Retina (tissue), 1 donor: ENCODE results near the gene OSBPL10.
A peak's percentile ranks its signal among the peaks of the same experiment; 100 is the strongest.
"Not testable (repeated sequence)": the region's sequence is repeated elsewhere in the genome, so short reads cannot be mapped to it uniquely, and the experiment has no call there.

Experiments
- DNase-seq: peaks from one replicate; pipeline ENCODE4 v3.0.0-alpha.2; 2016

The OSBPL10 gene

DNA sequence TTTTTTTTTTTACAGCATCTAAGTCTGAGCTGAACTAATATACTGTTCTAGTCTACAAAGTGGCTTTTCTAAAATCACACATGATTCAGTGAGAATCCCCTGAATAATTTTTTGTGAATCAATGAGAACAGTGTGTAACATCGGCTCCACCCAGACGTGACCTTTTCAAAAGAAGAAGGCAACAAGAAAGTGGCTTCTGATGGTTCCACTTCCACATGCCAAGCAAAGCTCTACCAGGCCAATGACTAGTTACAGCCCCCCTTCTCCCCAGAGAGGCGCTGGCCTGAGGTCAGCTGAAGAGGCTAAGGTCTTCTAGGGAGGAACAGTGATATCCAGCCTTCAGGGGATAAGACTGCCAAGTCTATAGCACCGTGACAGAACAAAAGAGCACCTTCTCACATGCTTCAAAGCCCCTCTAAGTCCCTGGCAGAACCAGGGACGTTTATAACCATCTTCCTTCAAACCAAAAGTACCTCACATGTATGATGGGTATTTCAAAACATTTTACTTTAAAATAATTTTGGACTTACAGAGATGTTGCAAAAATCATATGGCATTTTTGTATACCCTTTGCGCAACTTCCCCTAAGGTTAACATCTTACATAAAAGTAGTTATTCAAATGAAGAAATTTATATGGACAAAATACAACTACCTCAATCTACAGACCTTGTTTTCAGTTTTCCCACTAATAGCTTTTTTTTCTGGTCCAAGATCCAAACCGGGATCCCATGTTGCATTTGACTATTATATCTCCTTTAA is 177.9 kb downstream of the OSBPL10 start:
- DNase-seq, result no peak

DNA sequence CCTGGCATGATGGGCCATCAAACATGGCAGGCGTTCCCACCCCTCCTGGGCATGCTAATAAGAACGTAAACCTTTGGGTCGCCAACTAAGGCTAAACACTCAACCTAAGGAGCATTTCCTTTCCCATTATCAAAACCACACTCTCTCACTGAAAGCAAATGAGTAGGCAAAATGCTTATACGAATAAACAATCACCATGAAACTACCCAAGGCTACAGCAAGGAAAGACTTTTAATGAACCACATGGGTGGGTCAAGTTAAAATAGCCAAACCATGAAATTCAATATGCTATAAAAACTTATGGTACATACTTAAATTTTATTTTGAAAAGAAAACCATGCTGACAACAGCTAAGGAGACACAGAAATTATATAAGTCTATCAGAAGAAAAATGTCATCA is 180.6 kb downstream of the OSBPL10 start:
- DNase-seq, result no peak

DNA sequence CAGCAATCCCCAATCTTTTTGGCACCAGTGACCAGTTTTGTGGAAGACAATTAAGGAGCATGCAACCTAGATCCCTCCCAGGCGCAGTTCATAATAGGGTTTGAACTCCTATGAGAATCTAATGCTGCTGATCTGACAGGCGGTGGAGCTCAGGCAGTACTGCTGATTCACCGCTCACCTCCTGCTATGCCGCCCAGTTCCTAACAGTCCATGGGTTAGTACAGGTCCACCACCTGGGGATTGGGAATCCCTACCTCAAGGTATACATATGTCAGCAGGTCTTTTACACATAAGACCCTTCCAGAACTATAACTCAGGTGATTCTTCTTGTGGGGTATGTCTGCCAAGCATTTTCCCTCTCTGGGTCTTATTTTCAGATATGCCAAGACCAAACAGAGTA is 182.2 kb downstream of the OSBPL10 start:
- DNase-seq, result no peak

DNA sequence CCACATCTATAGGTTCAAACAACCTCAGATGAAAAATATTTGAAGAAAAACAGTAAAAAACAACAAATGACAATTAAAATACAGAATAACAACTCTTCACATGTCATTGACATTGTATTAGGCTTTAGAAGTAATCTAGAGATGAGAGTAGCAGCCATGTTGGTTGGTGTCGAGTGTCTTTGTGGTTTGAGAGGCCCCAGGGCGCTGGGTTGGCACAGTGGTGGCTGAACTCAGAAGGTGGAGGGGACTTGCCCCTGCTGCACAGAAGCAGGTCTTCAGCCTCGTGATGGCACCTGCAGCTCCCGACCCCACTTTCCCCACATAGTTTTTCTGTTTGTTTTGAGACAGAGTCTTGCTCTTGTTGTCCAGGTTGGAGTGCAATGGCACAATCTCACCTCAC is 187.2 kb downstream of the OSBPL10 start:
- DNase-seq, result no peak

DNA sequence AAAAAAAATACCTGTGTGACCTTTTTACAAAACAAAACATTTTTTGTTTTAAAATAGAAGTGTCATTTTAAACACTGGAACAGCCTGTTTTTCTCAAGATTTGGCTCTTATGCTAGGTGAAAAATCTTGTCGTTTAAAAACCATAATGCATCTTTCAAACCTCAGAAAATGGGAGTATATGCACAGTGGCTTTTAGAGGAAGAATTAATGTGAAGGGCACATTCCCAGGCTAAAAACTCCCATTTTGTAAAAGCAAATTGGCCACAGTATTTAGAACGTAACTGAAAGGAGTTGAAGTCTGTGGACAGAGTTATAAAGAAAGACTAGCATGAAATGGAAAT is 190.0 kb downstream of the OSBPL10 start:
- DNase-seq, result no peak

DNA sequence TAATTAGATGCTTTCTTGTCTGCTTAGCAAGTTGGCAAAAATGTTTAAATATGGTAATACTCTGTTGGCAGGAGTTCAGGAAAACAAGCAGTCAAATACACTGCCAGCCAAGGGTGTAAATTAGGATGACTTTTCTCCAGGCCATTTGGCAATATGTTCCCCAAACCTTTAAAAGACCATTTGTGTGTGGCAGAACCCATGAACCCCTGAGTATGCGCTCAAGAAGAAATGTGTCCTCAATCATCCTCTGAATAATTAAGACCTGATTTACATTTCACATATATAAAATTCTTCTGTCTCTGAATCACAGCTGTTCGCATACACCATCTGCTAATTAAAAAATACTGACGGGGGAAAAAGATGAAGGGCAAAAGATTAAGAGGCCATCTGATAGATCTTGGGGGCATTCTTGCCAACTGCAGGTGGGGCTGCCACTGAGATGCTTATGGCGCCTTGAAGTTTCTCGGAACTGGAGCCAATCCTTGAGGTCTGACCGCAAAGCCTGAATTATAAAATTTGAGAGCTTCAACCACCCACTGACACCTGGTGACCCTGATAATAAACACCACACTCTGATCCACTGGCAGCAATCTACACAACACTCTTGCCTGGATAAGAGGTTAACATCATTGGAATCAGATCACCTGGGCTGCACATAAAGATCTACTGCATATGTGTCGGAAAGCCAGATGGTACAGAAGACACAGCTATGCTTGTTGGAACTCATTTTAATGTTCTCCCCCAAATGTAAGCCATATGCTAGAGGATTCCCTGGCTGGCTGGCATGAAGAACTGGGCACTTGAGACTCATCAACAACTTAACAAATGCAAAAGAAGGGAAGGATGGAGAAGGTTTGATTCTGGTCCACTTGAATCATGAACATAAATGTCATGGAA is 190.6 kb downstream of the OSBPL10 start:
- no peak for DNase-seq

DNA sequence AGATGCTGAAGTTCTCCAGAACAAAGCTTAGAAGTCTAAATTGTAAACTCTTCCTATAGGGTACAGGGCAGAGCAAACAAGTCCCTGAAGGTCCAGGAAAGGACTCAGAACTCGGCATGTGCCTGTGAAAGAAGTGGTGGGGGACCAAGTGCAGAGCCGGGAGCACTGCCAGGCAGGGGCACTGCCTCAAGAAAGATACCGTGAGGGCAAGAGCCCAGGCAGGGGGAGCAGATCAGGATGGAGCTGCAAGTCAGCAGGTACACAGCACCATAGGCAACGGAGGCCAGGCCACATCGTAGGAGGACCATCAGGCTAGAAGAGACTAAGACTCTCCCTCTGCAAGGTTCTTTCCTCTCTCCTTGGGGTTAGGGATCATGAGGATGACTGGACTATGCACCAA is 191.6 kb downstream of the OSBPL10 start:
- DNase-seq, result no peak

DNA sequence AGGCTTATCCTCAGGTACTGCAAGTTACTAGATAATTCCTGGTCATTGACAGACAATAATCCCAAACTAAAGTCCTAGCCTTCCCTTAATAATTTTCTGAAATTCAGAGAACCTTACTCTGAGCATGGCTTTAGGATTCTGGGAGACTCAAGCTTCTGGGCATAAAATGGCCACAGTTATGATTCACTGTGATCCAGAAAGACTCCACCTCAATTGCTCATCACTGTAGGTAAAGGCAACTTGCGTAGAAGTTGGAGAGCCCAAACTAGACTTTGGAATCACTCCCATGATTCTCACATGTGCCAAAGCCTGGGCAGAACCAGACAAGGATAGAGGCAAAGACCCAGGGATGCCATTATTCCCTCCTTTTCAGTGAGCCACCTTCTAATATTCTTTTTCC is 195.3 kb downstream of the OSBPL10 start:
- no peak for DNase-seq

DNA sequence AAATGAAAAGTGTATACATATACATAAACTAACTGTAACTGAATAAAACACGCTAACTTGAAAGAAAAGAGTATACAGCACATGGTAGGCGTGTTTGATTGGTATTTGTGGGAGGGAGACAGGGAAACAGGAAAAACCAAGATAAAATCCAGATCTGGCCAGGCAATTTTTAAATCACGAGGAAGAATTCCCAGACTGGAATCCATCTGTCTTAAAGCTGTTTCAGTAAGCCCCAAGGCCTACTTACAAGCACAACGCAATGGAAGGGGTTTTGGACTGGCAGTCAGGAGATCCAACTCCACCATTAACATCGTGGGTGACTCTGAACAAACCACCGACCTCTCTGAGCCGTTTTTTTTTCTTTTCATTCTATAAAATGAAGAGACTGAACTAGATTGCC is 195.8 kb downstream of the OSBPL10 start:
- DNase-seq, result no peak

DNA sequence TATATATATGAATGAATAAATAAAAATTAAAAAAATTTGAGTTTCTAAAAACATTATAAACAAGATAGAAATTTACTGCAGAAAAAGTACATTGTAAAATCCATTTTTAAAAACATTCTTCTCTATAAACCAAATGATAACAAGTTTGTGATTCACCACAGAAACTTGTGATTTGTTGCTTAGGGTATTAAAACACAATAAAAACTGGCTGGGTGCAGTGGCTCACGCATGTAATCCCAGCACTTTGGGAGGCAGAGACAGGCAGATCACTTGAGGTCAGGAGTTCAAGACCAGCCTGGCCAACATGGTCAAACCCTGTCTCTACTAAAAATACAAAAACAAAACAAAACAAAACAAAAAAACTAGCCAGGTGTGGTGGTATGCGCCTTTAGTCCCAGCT is 197.2 kb downstream of the OSBPL10 start:
- not testable (repeated sequence) for DNase-seq

DNA sequence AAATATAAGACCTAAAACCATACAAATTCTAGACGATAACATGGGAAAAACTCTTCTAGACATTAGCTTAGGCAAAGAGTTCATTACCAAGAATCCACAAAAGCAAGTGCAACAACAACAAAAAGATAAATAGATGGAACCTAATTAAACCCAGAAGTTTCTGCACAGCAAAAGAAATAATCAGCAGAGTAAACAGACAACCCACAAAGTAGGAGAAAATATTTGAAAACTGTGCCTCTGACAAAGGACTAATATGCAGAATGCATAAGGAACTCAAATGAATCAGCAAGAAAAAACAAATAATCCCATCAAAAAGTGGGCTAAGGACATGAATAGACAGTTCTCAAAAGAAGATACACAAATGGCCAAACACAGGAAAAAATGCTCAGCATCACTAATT is 198.8 kb downstream of the OSBPL10 start:
- not testable (repeated sequence) for DNase-seq

DNA sequence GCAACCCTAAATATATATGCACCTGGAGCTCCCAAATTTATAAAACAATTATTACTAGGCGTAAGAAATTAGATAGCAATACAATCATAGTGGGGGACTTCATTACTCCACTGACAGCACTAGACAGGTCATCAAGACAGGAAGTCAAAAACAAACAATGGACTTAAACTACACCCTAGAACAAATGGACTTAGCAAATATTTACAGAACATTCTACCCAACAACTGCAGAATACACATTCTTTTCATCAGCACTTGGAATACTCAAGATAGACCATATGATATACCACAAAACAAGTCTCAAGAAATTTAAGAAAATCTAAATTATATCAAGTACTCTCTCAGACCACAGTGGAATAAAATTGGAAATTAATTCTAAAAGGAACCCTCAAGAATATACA is 201.5 kb downstream of the OSBPL10 start:
- DNase-seq, result no peak

DNA sequence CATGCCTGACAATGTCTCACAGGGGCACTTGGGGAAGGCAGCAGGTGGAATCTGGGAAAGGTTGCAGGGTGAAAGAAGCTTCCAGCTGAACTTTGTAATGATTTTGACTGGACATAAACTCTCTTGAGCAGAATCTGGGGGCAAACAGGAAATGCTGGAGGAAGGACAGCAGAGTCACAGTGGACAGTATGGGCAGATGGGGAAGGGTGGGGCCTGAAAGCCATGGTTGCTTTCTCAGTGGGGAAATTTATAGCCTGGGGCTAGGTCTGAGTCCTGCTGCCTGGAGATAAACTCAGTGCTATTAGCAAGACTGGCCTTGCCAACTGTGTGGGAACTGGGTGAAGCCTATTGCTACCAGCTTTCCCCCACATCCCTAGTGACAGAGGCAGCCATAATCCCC is 203.2 kb downstream of the OSBPL10 start:
- DNase-seq, result no peak

DNA sequence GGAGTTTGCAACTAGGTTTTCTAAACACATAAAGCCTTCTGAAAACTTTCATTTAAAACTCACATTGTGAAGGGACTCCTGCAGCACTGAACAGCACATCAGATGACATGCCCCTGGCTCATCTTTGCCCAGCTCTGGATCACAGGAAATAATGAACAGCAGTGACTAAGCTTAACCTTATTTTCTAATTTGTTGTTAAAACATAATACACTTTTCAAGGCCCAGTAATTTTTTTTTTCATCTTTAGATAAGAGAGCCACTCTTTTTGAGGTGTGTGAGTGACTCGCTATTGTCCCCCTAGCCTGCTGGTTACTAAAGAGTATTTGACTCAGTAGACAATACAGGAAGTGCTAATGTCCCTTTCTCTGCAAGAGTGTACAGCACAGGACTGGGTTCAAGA is 204.0 kb downstream of the OSBPL10 start:
- no peak for DNase-seq

DNA sequence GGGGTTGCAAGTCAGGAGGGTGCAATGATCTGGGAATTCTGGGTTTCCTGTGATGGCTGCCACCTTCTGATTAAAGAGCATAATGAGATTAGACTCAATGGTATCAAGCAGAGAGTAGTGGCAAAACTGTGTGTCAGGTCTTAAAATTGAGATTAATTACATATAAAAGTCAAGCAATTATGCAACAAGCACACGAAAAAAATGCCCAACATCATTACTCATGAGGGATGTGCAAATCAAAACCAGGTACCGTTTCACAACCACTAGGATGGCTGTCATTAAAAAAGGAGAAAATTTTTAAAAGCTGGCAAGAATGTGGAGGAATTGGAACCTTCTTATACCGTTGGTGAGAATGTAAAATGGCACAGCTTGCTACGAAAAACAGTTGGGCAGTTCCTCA is 205.0 kb downstream of the OSBPL10 start:
- DNase-seq, result no peak

DNA sequence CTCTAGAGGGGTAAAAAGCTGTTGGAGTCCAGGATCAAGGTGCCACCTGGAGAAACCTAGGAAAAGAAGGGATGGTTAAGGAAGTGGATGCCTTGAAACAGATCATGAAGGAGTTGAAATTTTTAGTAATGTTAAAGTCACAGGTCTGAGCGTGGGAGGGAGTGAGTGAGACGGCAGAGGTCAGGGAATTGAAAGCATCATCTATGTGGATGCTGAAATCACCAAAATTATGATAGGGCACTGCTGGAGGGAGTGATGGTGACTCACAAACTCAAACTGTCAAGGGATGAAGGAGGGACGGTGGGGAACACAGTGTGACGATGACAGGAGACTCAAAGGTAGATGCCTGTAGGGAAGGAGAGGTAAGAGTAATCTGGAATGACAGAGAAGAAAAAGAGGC is 205.7 kb downstream of the OSBPL10 start:
- no peak for DNase-seq

DNA sequence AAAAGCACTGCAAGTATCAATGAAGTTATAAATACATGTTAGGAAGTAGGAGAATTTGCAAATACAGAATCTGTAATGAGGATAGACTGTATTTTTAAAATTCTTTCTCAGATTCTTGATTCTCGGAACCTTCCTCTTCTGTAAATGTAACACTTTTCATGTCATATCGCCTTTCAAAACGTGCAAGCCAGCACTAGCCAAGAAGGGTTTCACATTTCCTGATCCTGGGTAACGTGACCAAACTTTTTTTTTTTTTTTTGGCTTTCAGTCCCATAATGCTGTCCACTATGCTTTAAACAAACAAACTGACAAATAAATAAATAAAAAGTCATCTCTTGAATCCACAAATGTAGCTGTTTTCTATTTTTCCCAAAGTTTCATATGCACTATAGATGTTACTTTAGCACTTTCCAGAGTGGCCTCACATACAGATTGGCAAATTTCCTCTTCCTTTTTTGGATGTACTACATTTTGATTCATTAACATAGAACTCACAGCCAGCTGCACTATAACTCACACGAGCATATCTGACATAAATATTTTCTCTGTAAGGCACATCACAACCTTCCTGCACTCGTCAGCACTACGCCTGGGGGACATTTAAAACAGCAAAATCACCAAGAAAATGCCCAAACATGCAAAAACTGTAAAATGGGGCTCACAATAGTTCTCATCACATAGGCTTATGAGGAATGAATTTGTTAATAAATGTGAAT is 208.1 kb downstream of the OSBPL10 start:
- DNase-seq, result no peak

DNA sequence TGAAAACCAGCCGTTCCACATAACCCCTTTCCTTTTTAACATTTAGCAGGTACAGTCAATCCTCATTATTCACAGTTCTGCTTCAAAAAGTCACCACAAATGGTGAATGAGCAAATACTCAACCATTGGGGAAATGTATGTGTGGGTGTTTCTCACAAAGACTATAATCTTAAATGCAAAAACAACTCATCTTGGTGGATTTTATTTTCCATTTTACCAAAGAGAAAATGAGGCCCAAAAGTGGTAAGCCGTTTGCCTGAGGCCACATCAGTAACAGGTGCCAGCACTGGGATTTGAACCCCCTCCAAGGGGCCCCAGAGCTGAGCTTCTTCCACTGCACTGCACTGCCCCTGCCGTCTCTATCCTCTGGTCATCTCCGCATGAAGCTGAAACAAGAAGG is 208.8 kb downstream of the OSBPL10 start:
- no peak for DNase-seq

DNA sequence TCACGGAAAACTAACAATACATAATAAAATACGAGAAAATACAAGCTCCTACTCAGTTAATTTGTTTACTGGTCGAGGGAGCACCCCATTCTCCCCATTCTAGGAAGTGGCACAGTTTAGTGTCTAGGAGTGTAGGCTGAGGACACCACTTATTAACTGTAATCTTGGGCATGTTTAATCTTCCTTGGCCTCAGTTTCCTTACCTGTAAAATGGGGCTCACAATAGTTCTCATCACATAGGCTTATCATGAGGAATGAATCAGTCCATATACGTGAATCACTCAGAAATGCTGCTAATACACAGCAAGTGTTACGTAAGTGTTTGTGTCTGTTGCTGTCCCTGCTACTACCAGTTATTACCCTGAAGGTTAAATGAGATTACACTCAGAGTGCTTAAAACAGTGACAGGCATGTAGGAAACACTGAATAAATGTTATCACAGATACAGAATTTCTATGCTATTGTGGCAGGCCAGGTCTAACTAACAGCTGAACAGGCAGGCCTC is 210.2 kb downstream of the OSBPL10 start:
- DNase-seq, result no peak

DNA sequence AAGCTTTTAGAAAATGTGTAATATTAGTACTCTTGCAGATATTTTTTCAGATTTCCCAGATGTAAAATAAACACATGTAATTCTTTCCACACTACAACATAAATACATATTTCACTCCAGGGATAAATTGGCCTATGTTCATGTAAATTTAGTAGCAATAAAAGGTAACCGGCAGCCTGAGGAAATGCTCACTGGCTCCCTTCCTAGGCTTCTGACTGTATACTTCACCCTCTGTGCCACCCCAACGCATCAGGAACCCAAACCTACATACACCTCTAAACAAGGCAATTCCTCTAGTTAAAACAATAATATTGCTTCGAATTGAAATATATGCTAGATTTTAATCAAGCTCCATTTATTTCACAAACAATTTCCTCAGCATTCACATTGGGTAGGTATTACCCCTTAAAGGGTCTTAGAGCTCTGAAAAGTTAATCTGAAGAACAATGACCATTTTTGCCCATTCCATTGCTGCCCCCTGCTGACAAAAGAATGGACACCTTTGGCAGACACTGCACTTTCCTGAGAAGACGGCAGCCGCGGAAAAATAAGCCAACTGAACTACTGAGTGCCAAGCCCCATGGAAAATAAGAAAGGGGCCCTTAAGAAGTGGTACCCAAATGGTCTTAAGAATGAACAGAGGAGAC is 212.5 kb downstream of the OSBPL10 start:
- DNase-seq, result peak; percentile 57

DNA sequence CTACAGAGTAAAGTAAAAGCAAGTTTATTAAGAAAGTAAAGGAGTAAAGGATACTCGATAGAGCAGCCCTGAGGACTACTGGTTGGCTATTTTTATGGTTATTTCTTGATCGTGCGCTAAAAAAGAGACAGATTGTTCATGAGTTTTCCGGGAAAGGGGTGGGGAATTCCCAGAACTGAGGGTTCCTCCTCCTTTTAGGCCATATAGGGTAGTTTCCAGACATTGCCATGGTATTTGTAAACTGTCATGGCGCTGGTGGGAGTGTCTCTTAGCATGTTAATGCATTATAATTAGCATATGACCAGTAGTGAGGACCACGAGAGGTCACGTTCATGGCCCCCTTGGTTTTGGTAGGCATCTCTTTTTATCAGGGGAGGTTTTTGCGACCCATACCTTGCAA is 213.1 kb downstream of the OSBPL10 start:
- DNase-seq, result no peak

DNA sequence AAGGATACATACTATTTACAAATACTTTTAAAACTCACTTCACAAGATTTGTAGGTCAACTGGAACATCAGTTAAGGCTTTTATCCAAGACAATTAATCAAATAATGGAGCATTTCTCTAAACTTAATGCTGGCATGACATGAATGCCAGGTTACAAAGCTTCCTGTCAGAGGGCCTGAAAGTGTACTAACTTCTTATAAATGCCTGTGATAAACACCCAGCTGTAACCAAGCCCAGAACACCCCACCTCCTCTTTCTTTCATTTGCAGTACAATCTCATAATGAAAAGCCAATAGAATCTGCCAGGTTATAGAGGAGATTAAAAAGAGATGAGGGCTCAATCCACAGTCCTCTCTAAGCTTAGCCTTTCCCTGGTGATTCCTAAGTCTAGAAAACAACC is 214.4 kb downstream of the OSBPL10 start:
- DNase-seq, result no peak

DNA sequence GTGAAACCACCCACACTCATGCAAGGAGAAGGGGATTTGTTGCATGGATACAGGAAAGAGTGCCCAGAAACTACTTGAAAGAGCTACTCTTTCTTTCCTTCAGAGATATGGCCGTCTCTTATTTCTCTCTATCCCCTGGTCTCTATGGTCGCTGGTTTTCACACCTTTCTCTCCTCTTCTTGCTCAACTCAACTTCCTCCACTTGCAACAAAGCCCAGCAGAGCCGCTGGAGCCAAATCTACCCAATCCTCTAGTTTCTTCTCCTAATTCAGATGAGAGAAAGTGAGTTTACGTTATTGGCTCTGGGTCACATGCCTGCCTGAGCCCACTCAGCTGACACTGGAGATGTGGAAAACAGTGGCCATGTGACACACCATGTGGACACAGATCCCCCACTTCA is 215.2 kb downstream of the OSBPL10 start:
- no peak for DNase-seq
